ENCODE measurements around the gene MACO1.

The MACO1 gene

GRCh38 chr1:25544819-25545218 lies 114.1 kb downstream of the MACO1 start:
- DNase-seq, result no peak

DNA sequence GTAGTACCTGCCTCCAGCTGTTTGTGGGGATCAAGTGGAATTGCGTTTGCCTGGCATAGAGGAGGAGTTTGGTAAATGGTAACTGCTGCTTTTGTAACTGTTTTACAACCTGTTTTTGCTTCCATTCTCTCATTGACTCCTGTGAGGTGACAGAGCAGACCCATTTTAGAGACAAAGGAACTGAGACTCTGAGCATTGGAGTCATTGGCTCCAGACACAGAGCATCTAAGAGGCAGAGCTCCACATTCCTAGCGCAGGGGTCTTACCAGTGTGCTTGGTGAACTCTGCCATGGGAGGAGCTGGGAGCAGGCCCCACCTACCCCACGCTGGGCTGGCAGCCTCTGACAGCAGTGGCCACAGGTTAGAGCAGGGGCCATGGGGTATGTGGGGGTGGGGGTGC lies 115.1 kb downstream of the MACO1 start:
- no peak for DNase-seq

DNA sequence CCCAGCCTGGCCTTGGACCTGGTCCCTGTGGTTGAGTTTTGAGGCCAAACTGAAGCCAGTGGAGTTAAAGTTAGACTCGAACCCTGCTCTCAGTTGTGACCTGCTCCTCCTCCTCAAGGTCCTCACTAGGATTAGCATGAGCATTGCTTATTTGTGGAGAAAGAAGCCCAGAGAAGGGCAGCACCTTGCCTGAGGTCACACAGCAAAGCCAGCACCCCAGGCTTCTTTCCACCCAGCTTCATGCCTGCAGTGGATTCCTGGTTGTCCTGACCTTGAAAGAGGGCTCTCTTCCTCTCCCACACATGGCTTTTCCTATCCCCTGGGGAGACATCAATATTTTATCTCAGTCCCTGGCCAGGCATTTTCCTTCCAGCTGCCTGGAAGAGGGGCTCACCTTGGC lies 115.5 kb downstream of the MACO1 start:
- DNase-seq, result no peak

DNA sequence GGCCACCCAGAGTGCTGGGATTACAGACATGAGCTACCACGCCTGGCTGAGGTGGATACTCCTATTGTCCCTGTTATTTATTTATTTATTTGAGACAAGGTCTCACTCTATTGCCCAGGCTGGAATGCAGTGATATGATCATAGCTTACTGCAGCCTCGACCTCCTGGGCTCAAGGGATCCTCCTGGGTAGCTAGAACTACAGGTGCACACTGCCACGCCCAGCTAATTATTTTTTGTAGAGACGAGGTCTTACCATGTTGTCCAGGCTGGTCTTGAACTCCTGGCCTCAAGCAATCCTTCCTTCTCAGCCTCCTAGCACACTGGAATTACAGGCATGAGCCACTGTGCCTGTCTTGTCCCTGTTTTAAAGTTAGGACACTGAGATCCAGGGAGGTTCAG lies 117.9 kb downstream of the MACO1 start:
- no peak for DNase-seq

- no peak for DNase-seq
Observed at GRCh38 chr1:25549273-25550154, 118.8 kb downstream of the MACO1 start.

Measured in DMS53 (cell line).